Measurements from ENCODE around the gene DIAPH2. TPM values are rescaled to one million over a fixed set of nuclear protein-coding genes. Genes with fewer than 3 reads are reported as not detected.

Gene DIAPH2
- total RNA-seq, 1 experiment from 2014 or later: 10.9 TPM

DNA sequence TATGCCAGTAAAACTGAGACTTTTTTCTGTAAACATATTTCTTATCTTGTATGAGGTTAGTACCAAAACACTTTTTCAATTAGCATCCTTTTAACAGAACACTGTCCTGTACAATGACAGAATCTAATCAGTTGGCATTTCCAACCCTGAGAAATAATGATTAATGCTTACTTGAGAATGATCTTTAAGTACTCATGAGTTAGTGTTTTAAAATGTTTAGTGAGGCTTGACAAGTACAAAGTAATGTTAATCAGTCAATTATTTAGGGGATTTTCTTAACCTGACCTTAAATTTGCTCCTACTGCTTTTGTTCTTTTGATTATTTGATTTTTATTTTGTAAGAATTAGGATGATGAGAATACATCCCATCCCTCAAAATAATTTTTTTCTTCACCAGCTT, 695.6 kb downstream of the DIAPH2 start:
- Histone ChIP-seq H3K9ac (ENCODE audit: low read length) (no peak overlapping the region), H3K79me2 (ENCODE audit: insufficient read depth, low read length) (no peaks in the 10 kb centered on the region), H3K4me1 (ENCODE audit: control insufficient read depth in 1 of 2, insufficient read depth in 2 of 2, low read length in 2 of 2) (no peaks in the 10 kb centered on the region), H4K20me1 (ENCODE audit: insufficient read depth) (no peaks in the 10 kb centered on the region), H3K9me2 (ENCODE audit: insufficient read depth) (no peaks in the 10 kb centered on the region), H3K4me3 (replicated peaks in 1 of 2; ENCODE audit: low read depth in 1 of 2, low read length in 2 of 2) (no peak overlapping the region), H3K27me3 (ENCODE audit: insufficient read depth, low read length) (no peaks in the 10 kb centered on the region), H3K4me2 (ENCODE audit: low read length) (no peak overlapping the region), H3K27ac (ENCODE audit: low read depth, low read length) (no peak overlapping the region), H3K9me3 (ENCODE audit: control insufficient read depth in 1 of 2, insufficient read depth in 1 of 2, low read depth in 1 of 2, low read length in 2 of 2) (no peaks in the 10 kb centered on the region), H2AFZ (ENCODE audit: low read depth, low read length, poor library complexity, severe bottlenecking) (no peak overlapping the region), H3K36me3 (ENCODE audit: control insufficient read depth in 1 of 2, insufficient read depth in 2 of 2, low read length in 2 of 2) (no peaks in the 10 kb centered on the region)
- no TSS peak for BruUV-seq (replicated peaks)
- DNase-seq (ENCODE audit: low read depth, low spot score): no peak
- RAD21 ChIA-PET (ENCODE audit: low non-redundant PET in 1 of 2, low total read pairs in 2 of 2, uncharacterized antibody in 2 of 2, unreplicated experiment in 2 of 2): no interaction called here
- CTCF ChIA-PET: no interaction called here
- POLR2A ChIA-PET: no interaction called here
- no peak for ATAC-seq
- TF ChIP-seq, protein P1, sequence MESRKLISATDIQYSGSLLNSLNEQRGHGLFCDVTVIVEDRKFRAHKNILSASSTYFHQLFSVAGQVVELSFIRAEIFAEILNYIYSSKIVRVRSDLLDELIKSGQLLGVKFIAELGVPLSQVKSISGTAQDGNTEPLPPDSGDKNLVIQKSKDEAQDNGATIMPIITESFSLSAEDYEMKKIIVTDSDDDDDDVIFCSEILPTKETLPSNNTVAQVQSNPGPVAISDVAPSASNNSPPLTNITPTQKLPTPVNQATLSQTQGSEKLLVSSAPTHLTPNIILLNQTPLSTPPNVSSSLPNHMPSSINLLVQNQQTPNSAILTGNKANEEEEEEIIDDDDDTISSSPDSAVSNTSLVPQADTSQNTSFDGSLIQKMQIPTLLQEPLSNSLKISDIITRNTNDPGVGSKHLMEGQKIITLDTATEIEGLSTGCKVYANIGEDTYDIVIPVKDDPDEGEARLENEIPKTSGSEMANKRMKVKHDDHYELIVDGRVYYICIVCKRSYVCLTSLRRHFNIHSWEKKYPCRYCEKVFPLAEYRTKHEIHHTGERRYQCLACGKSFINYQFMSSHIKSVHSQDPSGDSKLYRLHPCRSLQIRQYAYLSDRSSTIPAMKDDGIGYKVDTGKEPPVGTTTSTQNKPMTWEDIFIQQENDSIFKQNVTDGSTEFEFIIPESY (IDR thresholded peaks at IDR 0.05; ENCODE audit: extremely low read depth, insufficient replicate concordance, low read length): no peak
- TF ChIP-seq FOSL1 (IDR thresholded peaks at IDR 0.05; ENCODE audit: low read depth) (no peak), TCF7L2 (IDR thresholded peaks at IDR 0.05; ENCODE audit: borderline replicate concordance, extremely low read depth, insufficient read depth, insufficient read length) (no peak), POLR2AphosphoS5 (IDR thresholded peaks at IDR 0.05; ENCODE audit: low read depth, low read length) (no peak), SP1 (IDR thresholded peaks at IDR 0.05; ENCODE audit: low read depth) (no peak), POLR2A (IDR thresholded peaks at IDR 0.05; ENCODE audit: borderline replicate concordance, extremely low read depth, insufficient read depth, insufficient read length) (no peak), SIN3A (IDR thresholded peaks at IDR 0.05; ENCODE audit: low read depth) (no peak), EZH2phosphoT487 (IDR thresholded peaks at IDR 0.05; ENCODE audit: borderline replicate concordance) (no peak)
- TF ChIP-seq, protein P2, sequence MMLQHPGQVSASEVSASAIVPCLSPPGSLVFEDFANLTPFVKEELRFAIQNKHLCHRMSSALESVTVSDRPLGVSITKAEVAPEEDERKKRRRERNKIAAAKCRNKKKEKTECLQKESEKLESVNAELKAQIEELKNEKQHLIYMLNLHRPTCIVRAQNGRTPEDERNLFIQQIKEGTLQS (IDR thresholded peaks at IDR 0.05): no peak
- intact Hi-C loops (cut with micrococcal nuclease): no loop called here

Data from HCT116 (cell line).